ENCODE data around the gene FAS. TPM values are rescaled to one million over a fixed set of nuclear protein-coding genes. Genes with fewer than 3 reads are reported as not detected.

Gene FAS
- polyA plus RNA-seq, 1 donor (not counting 4 experiments of a cell fraction or from before 2014, with no cell fraction given): 44.8 TPM

GRCh38 chr10:89002226-89002978 lies 11.8 kb downstream of the FAS start:
- Histone ChIP-seq H3K4me2 (ENCODE audit: control insufficient read depth, extremely low read depth, insufficient read depth, low read depth, low read length) (no peak overlapping the region), H3K27ac (ENCODE audit: control insufficient read depth, insufficient read depth, low read length) (no peak overlapping the region), H4K20me1 (ENCODE audit: control insufficient read depth, extremely low read depth, insufficient read depth, low read length) (no peaks in the 10 kb centered on the region), H3K4me1 (ENCODE audit: control insufficient read depth, extremely low read depth, insufficient read depth, low read length) (peaks cover 23% of the 10 kb centered on the region), H3K4me3 (ENCODE audit: control insufficient read depth in 2 of 3, extremely low read depth in 1 of 3, insufficient read depth in 2 of 3, low read depth in 1 of 3, low read length in 3 of 3) (no peak overlapping the region), H3K27me3 (ENCODE audit: control insufficient read depth, extremely low read depth, insufficient read depth, low read length) (no peaks in the 10 kb centered on the region), H3K9ac (ENCODE audit: control insufficient read depth, extremely low read depth, insufficient read depth, low read length) (no peak overlapping the region), H3K9me1 (ENCODE audit: control insufficient read depth, extremely low read depth, insufficient read depth, low read length) (no peaks in the 10 kb centered on the region), H3K9me3 (ENCODE audit: control insufficient read depth, low read depth, low read length) (no peaks in the 10 kb centered on the region), H2AFZ (ENCODE audit: control insufficient read depth, low read length) (no peak overlapping the region), H3K36me3 (ENCODE audit: control insufficient read depth in 2 of 2, extremely low read depth in 1 of 2, insufficient read depth in 2 of 2, low read length in 2 of 2) (peaks cover 0 to 10% of the 10 kb centered on the region in 2 experiments), H3K79me2 (ENCODE audit: control insufficient read depth, insufficient read depth, low read length) (peaks cover 13% of the 10 kb centered on the region)
- DNase-seq (ENCODE audit: low read depth, low spot score) (no peak), FAIRE-seq (peak; percentile 5)
- dilution Hi-C loops (cut with MboI; ENCODE audit: extremely low pct_ligation_motif_present, low sequenced_read_pairs): no loop called here
- TF ChIP-seq CTCF (optimal IDR thresholded peaks at IDR 0.05 in 1 of 3, IDR thresholded peaks at IDR 0.05 in 1 of 3, conservative IDR thresholded peaks at IDR 0.05 in 1 of 3; ENCODE audit: extremely low read depth in 1 of 3, insufficient read depth in 2 of 3, low read length in 3 of 3) (no peak), EZH2 (IDR thresholded peaks at IDR 0.05; ENCODE audit: low read length) (no peak)

GRCh38 chr10:89003344-89003743 lies 12.7 kb downstream of the FAS start:
- Histone ChIP-seq H3K36me3 (ENCODE audit: control insufficient read depth in 2 of 2, extremely low read depth in 1 of 2, insufficient read depth in 2 of 2, low read length in 2 of 2) (peaks cover 7 to 10% of the 10 kb centered on the region in 2 experiments), H3K27me3 (ENCODE audit: control insufficient read depth, extremely low read depth, insufficient read depth, low read length) (no peaks in the 10 kb centered on the region), H3K9ac (ENCODE audit: control insufficient read depth, extremely low read depth, insufficient read depth, low read length) (no peak overlapping the region), H3K9me3 (ENCODE audit: control insufficient read depth, low read depth, low read length) (no peaks in the 10 kb centered on the region), H3K4me3 (ENCODE audit: control insufficient read depth in 2 of 3, extremely low read depth in 1 of 3, insufficient read depth in 2 of 3, low read depth in 1 of 3, low read length in 3 of 3) (no peak overlapping the region), H2AFZ (ENCODE audit: control insufficient read depth, low read length) (no peak overlapping the region), H3K4me2 (ENCODE audit: control insufficient read depth, extremely low read depth, insufficient read depth, low read depth, low read length) (no peak overlapping the region), H3K27ac (ENCODE audit: control insufficient read depth, insufficient read depth, low read length) (no peak overlapping the region), H3K4me1 (ENCODE audit: control insufficient read depth, extremely low read depth, insufficient read depth, low read length) (peaks cover 23% of the 10 kb centered on the region), H3K79me2 (ENCODE audit: control insufficient read depth, insufficient read depth, low read length) (peaks cover 7% of the 10 kb centered on the region), H3K9me1 (ENCODE audit: control insufficient read depth, extremely low read depth, insufficient read depth, low read length) (no peaks in the 10 kb centered on the region), H4K20me1 (ENCODE audit: control insufficient read depth, extremely low read depth, insufficient read depth, low read length) (no peaks in the 10 kb centered on the region)
- no peak for TF ChIP-seq EZH2 (IDR thresholded peaks at IDR 0.05; ENCODE audit: low read length)
- TF ChIP-seq CTCF (optimal IDR thresholded peaks at IDR 0.05 in 1 of 3, IDR thresholded peaks at IDR 0.05 in 1 of 3, conservative IDR thresholded peaks at IDR 0.05 in 1 of 3; ENCODE audit: extremely low read depth in 1 of 3, insufficient read depth in 2 of 3, low read length in 3 of 3): no peak
- dilution Hi-C loops (cut with MboI; ENCODE audit: extremely low pct_ligation_motif_present, low sequenced_read_pairs): no loop called here
- DNase-seq (ENCODE audit: low read depth, low spot score) (no peak), FAIRE-seq (no peak)
